Stimulated activated CD4-positive, alpha-beta T cell treated with anti-CD3 and anti-CD28 coated beads, Interleukin-4, amount 100 ng/mL, for 24 hours (primary cell): ENCODE results near the gene OR2T27.
"Not testable (repeated sequence)": the region's sequence is repeated elsewhere in the genome, so short reads cannot be mapped to it uniquely, and the experiment has no call there.

Source experiments
- DNase-seq: peaks from one replicate; pipeline ENCODE4 v3.0.0-alpha.2; 2020

The OR2T27 gene

GRCh38 chr1:248655354-248655753 lies at the start of gene OR2T27:
OR2T27 (minus strand) TSS chr1:248655528; CDS start chr1:248650884, 4,644 bp downstream.
- DNase-seq, result not testable (repeated sequence)

GRCh38 chr1:248704606-248705005 lies 49.3 kb upstream of the OR2T27 start:
- no peak for DNase-seq

- no peak for DNase-seq
These were observed 48.3 kb upstream of the OR2T27 start for GRCh38 chr1:248703674-248704073.

- DNase-seq, result no peak
These were observed 47.4 kb upstream of the OR2T27 start, which contains the start of gene OR14I1 for GRCh38 chr1:248702714-248703113. OR14I1 (minus strand) TSS chr1:248702766.

- no peak for DNase-seq
These were observed 43.8 kb upstream of the OR2T27 start for GRCh38 chr1:248699099-248699498.

- no peak for DNase-seq
These were observed 42.6 kb upstream of the OR2T27 start for GRCh38 chr1:248697907-248698306.

- no peak for DNase-seq
These were observed 41.4 kb upstream of the OR2T27 start for GRCh38 chr1:248696774-248697173.

GRCh38 chr1:248696261-248696660 lies 40.9 kb upstream of the OR2T27 start:
- no peak for DNase-seq

GRCh38 chr1:248695451-248696132 lies 40.3 kb upstream of the OR2T27 start:
- DNase-seq, result no peak

- no peak for DNase-seq
These were observed 36.3 kb upstream of the OR2T27 start for GRCh38 chr1:248691567-248692155.

- DNase-seq, result no peak
These were observed 33.4 kb upstream of the OR2T27 start for GRCh38 chr1:248688527-248689298.

GRCh38 chr1:248686815-248687214 lies 31.5 kb upstream of the OR2T27 start:
- no peak for DNase-seq

GRCh38 chr1:248681651-248682050 lies 26.3 kb upstream of the OR2T27 start:
- no peak for DNase-seq

- DNase-seq, result no peak
These were observed 14.7 kb upstream of the OR2T27 start for GRCh38 chr1:248670003-248670402.

- not testable (repeated sequence) for DNase-seq
These were observed 8.4 kb upstream of the OR2T27 start for GRCh38 chr1:248663453-248664328.

- not testable (repeated sequence) for DNase-seq
These were observed 1.5 kb upstream of the OR2T27 start for GRCh38 chr1:248656797-248657196.

- DNase-seq, result not testable (repeated sequence)
These were observed 6.4 kb downstream of the OR2T27 start for GRCh38 chr1:248648770-248649536.

- DNase-seq, result not testable (repeated sequence)
These were observed 10.2 kb downstream of the OR2T27 start, which contains the start of gene OR2T35 for GRCh38 chr1:248645178-248645577. OR2T35 (minus strand) TSS chr1:248645278; CDS start chr1:248639258, 6,020 bp downstream.

- DNase-seq, result not testable (repeated sequence)
These were observed 12.2 kb downstream of the OR2T27 start for GRCh38 chr1:248642971-248643651.

- not testable (repeated sequence) for DNase-seq
These were observed 13.7 kb downstream of the OR2T27 start for GRCh38 chr1:248641583-248641982.

- DNase-seq, result not testable (repeated sequence)
These were observed 14.4 kb downstream of the OR2T27 start for GRCh38 chr1:248640906-248641305.
